Peyer's patch (tissue), 4 donors: ENCODE data around the gene MANEAL.

Experiments
- CTCF ChIP-seq, 6 experiments: fragments of 450-650 bp in 4 of 6; fragments of 200-600 bp in 2 of 6; sonication (generic) in 1 of 6; IDR thresholded peaks; one replicate each; pipeline ENCODE4 v1.5.1; 2017 to 2019; ENCODE audit warnings: antibody characterized with exemption in 6 of 6, mild to moderate bottlenecking in 3 of 6, moderate library complexity in 1 of 6
- POLR2A ChIP-seq, 2 donors: fragments of 450-650 bp; IDR thresholded peaks; one replicate each; pipeline ENCODE4 v1.5.1; 2017; ENCODE audit warnings: antibody characterized with exemption in 2 of 2, mild to moderate bottlenecking in 2 of 2, moderate library complexity in 2 of 2

GRCh38 chr1:37793773-37794371 is at the start of gene MANEAL:
- TF ChIP-seq CTCF (IDR thresholded peaks at IDR 0.05) (no peak), POLR2A (IDR thresholded peaks at IDR 0.05) (no peak)
